Neural progenitor cell (in vitro differentiated cells): ENCODE measurements around the gene MACROH2A2. TPM values are rescaled to one million over a fixed set of nuclear protein-coding genes. Genes with fewer than 3 reads are reported as not detected.

Source experiments
- DNase-seq: peaks from one replicate; pipeline ENCODE4 v3.0.0-alpha.2; 2016; ENCODE audit warnings: low spot score
- H2AFZ ChIP-seq: fragments of 200-600 bp; sonication (generic); replicated peaks from 2 replicates; pipeline ENCODE4 v1.6.1; 2016; ENCODE audit warnings: antibody characterized with exemption
- H3F3A ChIP-seq: fragments of 200-600 bp; sonication (generic); 2 replicates; pipeline ENCODE4 v1.6.1; 2016; ENCODE audit warnings: antibody characterized with exemption, low read depth
- H3K27ac ChIP-seq: fragments of 200-600 bp; sonication (generic); 2 replicates; pipeline ENCODE4 v1.5.1; 2016; ENCODE audit warnings: mild to moderate bottlenecking
- H3K27me3 ChIP-seq: fragments of 200-600 bp; sonication (generic); 2 replicates; pipeline ENCODE4 v1.6.1; 2016; ENCODE audit warnings: mild to moderate bottlenecking, moderate library complexity
- H3K36me3 ChIP-seq: fragments of 200-600 bp; sonication (generic); 2 replicates; pipeline ENCODE4 v1.5.1; 2016
- H3K4me1 ChIP-seq: fragments of 200-600 bp; sonication (generic); 2 replicates; pipeline ENCODE4 v1.6.1; 2016; ENCODE audit warnings: mixed run types
- H3K4me2 ChIP-seq: fragments of 200-600 bp; sonication (generic); 2 replicates; pipeline ENCODE4 v1.6.1; 2016
- H3K4me3 ChIP-seq: fragments of 200-600 bp; sonication (generic); 2 replicates; pipeline ENCODE4 v1.5.1; 2016
- H3K79me2 ChIP-seq: fragments of 200-600 bp; sonication (generic); 2 replicates; pipeline ENCODE4 v1.6.1; 2016; ENCODE audit warnings: low read depth
- H3K9ac ChIP-seq: fragments of 200-600 bp; sonication (generic); 2 replicates; pipeline ENCODE4 v1.6.1; 2016
- H3K9me3 ChIP-seq: fragments of 200-600 bp; sonication (generic); 2 replicates; pipeline ENCODE4 v1.5.1; 2016; ENCODE audit warnings: low read depth
- H4K20me1 ChIP-seq: fragments of 200-600 bp; sonication (generic); 2 replicates; pipeline ENCODE4 v1.6.1; 2016; ENCODE audit warnings: low read depth
- H3K27ac Mint-ChIP-seq: 3 replicates; pipeline ENCODE4 v1.8.0; 2021; ENCODE audit warnings: mixed read lengths
- H3K27me3 Mint-ChIP-seq: 2 replicates; pipeline ENCODE4 v1.8.0; 2022; ENCODE audit warnings: low read depth, mild to moderate bottlenecking, inconsistent platforms, moderate library complexity, mixed read lengths; ENCODE audit not compliant: insufficient read depth
- H3K36me3 Mint-ChIP-seq: 3 replicates; pipeline ENCODE4 v1.8.0; 2021; ENCODE audit warnings: mixed read lengths
- H3K4me1 Mint-ChIP-seq: 3 replicates; pipeline ENCODE4 v1.8.0; 2021; ENCODE audit warnings: mixed read lengths
- H3K4me3 Mint-ChIP-seq: 3 replicates; pipeline ENCODE4 v1.8.0; 2021; ENCODE audit warnings: mild to moderate bottlenecking, moderate library complexity, mixed read lengths
- H3K9me3 Mint-ChIP-seq: 3 replicates; pipeline ENCODE4 v1.8.0; 2020; ENCODE audit warnings: mixed read lengths
- EZH2 ChIP-seq: fragments of 200-600 bp; sonication (generic); IDR thresholded peaks from 2 replicates; pipeline ENCODE4 v1.6.1; 2017; ENCODE audit warnings: antibody characterized with exemption, mild to moderate bottlenecking, moderate library complexity
- EZH2phosphoT487 ChIP-seq: fragments of 200-600 bp; sonication (generic); IDR thresholded peaks from 2 replicates; pipeline ENCODE4 v1.6.1; 2017; ENCODE audit warnings: antibody characterized with exemption
- total RNA-seq: library from RNA; depleted of rRNA; stranded (reverse); fragments of >200 nt; gene quantifications from 2 replicates; pipeline ENCODE4 v1.2.3, GENCODE V29; 2015; ENCODE audit warnings: low replicate concordance
- TF ChIP-seq, protein P1 (sequence below): fragments of 200-600 bp; sonication (generic); IDR thresholded peaks from 2 replicates; pipeline ENCODE4 v1.5.1; 2017; ENCODE audit warnings: antibody characterized with exemption, mild to moderate bottlenecking

Gene MACROH2A2
- total RNA-seq, 1 donor from 2014 or later: 159 TPM

DNA sequence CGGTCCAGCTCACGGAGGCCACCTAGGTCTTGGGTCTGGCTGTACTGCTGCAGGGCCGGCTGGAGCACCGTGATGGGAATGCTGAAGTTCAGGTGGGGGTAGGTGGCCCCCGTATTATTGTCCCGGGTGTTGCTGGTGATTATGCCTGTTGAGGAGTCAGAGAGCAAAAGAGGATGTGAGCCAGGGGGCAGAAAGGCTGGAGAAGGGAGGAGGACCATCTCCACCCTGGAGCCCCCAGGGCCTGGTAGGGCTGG lies 87.3 kb downstream of the MACROH2A2 start:
- no peak overlapping the region for H3K27ac ChIP-seq
- no peaks in the 10 kb centered on the region for H3K9me3 ChIP-seq
- no peak overlapping the region for H2AFZ ChIP-seq
- no peak overlapping the region for H3K4me3 ChIP-seq
- H3K27me3 Mint-ChIP-seq: peaks cover 1% of the 10 kb centered on the region
- peaks cover 7% of the 10 kb centered on the region for H3K36me3 Mint-ChIP-seq
- TF ChIP-seq, protein P1, sequence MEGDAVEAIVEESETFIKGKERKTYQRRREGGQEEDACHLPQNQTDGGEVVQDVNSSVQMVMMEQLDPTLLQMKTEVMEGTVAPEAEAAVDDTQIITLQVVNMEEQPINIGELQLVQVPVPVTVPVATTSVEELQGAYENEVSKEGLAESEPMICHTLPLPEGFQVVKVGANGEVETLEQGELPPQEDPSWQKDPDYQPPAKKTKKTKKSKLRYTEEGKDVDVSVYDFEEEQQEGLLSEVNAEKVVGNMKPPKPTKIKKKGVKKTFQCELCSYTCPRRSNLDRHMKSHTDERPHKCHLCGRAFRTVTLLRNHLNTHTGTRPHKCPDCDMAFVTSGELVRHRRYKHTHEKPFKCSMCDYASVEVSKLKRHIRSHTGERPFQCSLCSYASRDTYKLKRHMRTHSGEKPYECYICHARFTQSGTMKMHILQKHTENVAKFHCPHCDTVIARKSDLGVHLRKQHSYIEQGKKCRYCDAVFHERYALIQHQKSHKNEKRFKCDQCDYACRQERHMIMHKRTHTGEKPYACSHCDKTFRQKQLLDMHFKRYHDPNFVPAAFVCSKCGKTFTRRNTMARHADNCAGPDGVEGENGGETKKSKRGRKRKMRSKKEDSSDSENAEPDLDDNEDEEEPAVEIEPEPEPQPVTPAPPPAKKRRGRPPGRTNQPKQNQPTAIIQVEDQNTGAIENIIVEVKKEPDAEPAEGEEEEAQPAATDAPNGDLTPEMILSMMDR: no peak
- TF ChIP-seq EZH2: no peak
- no peak for TF ChIP-seq EZH2phosphoT487
- no peak overlapping the region for H3K4me3 Mint-ChIP-seq
- H3K79me2 ChIP-seq: peaks cover 7% of the 10 kb centered on the region
- H4K20me1 ChIP-seq: peaks cover 13% of the 10 kb centered on the region
- no peak overlapping the region for H3K27ac Mint-ChIP-seq
- H3F3A ChIP-seq: no peaks in the 10 kb centered on the region
- H3K27me3 ChIP-seq: peaks cover under 1% of the 10 kb centered on the region
- no peak for DNase-seq
- H3K4me1 ChIP-seq: no peaks in the 10 kb centered on the region
- H3K4me1 Mint-ChIP-seq: peaks cover 12% of the 10 kb centered on the region
- no peak overlapping the region for H3K9ac ChIP-seq
- no peak overlapping the region for H3K4me2 ChIP-seq
- H3K9me3 Mint-ChIP-seq: no peaks in the 10 kb centered on the region
- H3K36me3 ChIP-seq: no peaks in the 10 kb centered on the region

DNA sequence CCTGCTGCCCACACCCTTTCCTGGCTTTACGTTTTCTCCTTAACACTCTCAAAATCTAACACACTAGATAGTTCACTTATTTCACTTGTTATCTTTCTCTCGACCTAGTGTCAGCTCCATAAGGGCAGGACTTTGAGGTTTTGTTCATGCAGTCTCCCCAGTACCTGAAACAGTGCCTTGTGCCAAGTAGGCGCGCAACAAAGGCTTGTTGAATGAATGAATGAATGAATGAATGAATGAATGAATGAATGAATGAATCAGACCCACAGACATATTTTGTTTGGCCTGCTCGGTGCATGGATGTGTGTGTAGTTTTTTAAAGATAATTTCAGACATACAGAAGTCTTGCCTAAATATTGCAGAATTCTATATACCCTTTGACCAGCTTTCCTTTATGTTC lies 87.7 kb downstream of the MACROH2A2 start:
- H3K4me2 ChIP-seq: no peak overlapping the region
- no peaks in the 10 kb centered on the region for H3K9me3 Mint-ChIP-seq
- no peaks in the 10 kb centered on the region for H3K27me3 ChIP-seq
- H3K9me3 ChIP-seq: no peaks in the 10 kb centered on the region
- H3K4me3 Mint-ChIP-seq: no peak overlapping the region
- H3K4me1 ChIP-seq: no peaks in the 10 kb centered on the region
- H3K79me2 ChIP-seq: peaks cover 10% of the 10 kb centered on the region
- no peaks in the 10 kb centered on the region for H3K27me3 Mint-ChIP-seq
- H3K4me1 Mint-ChIP-seq: peaks cover 12% of the 10 kb centered on the region
- no peak overlapping the region for H3K9ac ChIP-seq
- H3K4me3 ChIP-seq: no peak overlapping the region
- H2AFZ ChIP-seq: no peak overlapping the region
- no peak overlapping the region for H3K27ac ChIP-seq
- peaks cover 17% of the 10 kb centered on the region for H4K20me1 ChIP-seq
- no peak for DNase-seq
- peaks cover 7% of the 10 kb centered on the region for H3K36me3 Mint-ChIP-seq
- H3F3A ChIP-seq: no peaks in the 10 kb centered on the region
- TF ChIP-seq, protein P1: no peak
- no peak for TF ChIP-seq EZH2
- no peak for TF ChIP-seq EZH2phosphoT487
- no peak overlapping the region for H3K27ac Mint-ChIP-seq
- H3K36me3 ChIP-seq: no peaks in the 10 kb centered on the region

DNA sequence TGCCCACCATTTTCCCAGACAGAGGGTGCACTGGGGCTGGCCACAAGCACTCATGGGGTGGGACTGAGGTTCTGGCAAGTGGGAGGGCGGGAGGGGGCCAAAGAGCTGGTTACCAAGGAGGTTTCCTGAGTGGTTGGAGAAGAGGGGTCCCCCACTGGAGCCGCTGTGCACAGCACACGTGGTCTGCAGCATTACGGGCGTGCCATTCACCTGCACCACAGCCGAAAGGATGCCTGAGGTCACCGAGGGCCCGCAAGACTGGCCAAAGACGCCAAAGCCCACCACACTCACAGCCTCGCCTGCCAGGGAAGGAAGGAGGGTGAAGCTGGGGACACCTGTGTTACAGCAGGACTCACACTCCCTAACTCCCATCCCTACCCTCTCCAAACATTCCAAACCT lies 89.9 kb downstream of the MACROH2A2 start:
- no peak for TF ChIP-seq EZH2phosphoT487
- TF ChIP-seq, protein P1: no peak
- TF ChIP-seq EZH2: no peak
- Mint-ChIP-seq H3K4me3 (no peak overlapping the region), H3K27me3 (peaks cover 4% of the 10 kb centered on the region), H3K27ac (no peak overlapping the region), H3K9me3 (no peaks in the 10 kb centered on the region), H3K36me3 (peaks cover 4% of the 10 kb centered on the region), H3K4me1 (peaks cover 21% of the 10 kb centered on the region)
- Histone ChIP-seq H3K27me3 (no peaks in the 10 kb centered on the region), H3K27ac (no peak overlapping the region), H3K36me3 (no peaks in the 10 kb centered on the region), H3K9me3 (no peaks in the 10 kb centered on the region), H4K20me1 (peaks cover 17% of the 10 kb centered on the region), H3F3A (peaks cover 10% of the 10 kb centered on the region), H3K4me1 (peaks cover 4% of the 10 kb centered on the region), H3K4me2 (no peak overlapping the region), H3K79me2 (peaks cover 10% of the 10 kb centered on the region), H2AFZ (no peak overlapping the region), H3K9ac (no peak overlapping the region), H3K4me3 (no peak overlapping the region)
- DNase-seq: no peak
